HG03558 (cell line): ENCODE results near the gene SMIM22.
A peak's percentile ranks its signal among the peaks of the same experiment; 100 is the strongest.

Experiments used
- ATAC-seq: cut with Tn5 transposase; IDR thresholded peaks from one replicate; pipeline ENCODE4 v1.9.1; 2021; ENCODE audit warnings: moderate number of reproducible peaks; ENCODE audit not compliant: unreplicated experiment; ENCODE audit errors: extremely low read depth

Gene SMIM22

DNA sequence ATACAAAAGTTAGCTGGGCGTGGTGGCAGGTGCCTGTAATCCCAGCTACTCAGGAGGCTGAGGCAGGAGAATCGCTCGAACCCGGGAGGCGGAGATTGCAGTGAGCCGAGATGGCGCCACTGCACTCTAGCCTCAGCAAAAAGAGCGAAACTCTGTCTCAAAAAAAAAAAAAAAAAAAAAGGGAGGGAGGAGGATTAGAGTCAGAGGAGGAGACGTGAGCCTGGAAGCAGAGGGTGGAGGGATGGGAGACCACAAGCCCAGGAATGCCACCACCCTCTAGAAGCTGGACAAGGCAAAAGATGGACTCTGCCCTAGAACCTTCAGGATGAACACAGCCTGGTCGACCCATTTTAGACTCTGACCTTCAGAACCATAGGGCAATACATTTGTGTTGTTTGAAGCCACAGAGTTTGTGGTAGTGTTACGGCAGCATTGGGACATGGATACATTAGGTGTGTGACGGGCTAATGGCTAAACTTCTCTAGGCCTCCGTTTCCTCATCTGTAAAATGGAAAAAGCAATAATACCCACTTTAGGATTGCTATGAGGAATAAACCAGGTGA lies 2.1 kb upstream of the SMIM22 start:
- no peak for ATAC-seq

GRCh38 chr16:4795828-4796572 lies 831 bp downstream of the SMIM22 start:
- no peak for ATAC-seq

- ATAC-seq = no peak
Measured at GRCh38 chr16:4796982-4797804, 2.0 kb downstream of the SMIM22 start.

- no peak for ATAC-seq
Measured at GRCh38 chr16:4797805-4798252, 2.7 kb downstream of the SMIM22 start.

- ATAC-seq = no peak
Measured at GRCh38 chr16:4798456-4798855, 3.3 kb downstream of the SMIM22 start.

DNA sequence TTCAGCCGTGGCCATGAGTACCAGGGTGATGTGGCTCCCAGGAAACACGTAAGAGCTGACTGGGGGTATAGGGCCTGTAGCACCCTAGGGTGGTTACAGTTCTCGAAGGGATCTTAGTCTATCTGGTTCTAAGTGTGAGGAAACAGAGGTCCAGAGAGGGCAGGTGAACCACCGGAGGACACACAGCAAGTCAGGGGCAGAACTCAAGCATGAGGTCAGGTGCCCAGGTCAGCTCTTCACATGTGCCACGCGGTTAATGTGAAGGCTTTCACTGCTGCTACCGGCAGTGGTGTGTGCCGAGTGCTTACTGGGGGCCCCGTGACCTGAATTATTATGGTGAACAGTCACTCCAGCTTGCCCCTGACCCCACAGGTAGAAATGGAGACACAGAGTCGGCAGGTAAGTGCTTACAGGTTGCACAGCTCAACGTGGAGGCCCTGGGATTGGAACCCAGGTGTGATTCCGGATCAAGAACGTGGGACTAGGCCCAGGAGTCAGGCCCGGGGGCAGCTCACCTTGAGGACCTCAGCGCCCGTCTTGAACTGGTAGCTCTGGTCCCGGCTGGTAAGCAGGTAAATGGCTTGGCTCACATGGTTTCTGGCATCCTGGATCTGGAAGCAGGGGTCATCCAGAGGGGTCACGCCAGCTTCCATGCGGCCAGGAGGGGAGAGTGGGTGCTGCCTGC lies 4.1 kb downstream of the SMIM22 start:
- no peak for ATAC-seq

GRCh38 chr16:4800290-4801041 lies 5.3 kb downstream of the SMIM22 start:
- no peak for ATAC-seq

DNA sequence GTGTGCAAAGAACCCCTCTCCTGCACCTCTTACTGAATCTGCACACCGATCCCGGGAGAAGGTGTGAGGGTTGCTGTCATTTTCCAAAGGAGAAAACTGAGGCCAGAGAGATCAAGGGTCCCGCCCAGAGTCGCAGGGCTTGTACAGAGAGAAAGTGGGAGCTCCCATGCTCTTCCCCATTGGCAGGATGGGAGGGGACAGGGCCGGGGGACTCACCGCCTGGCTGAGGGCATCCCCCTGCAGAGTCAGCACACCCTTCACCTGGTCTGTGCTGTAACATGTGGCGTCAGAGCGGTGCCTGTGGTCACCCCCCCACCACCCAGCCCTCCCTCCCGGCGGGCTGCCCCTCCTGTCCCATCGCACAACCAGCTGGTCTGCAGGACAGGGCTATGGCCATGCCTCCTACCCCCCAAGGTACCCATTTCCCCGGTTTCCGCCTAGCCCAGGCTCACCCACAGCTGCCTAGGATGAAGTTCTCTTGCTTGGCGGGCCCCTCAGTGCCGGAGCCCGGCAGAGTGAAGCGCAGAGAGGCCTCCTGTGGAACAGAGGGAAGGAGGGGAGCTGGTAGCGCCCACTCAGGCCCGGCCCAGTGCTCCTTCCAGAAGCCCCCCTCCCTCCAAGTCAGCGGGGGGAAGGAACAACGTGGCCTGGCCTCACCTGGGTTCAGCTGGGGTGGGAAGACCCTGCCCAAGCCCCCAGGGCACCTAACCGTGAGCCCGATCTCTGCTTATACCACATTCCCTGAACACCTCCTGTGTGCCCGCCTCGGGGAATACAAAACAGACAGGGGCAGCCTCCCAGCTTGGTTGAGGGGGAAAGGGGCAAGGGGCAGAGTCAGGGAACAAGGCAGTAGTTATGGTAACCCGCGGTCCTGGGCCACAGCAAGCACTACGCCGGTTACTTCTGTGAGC lies 6.1 kb downstream of the SMIM22 start:
- no peak for ATAC-seq

- peak; percentile 25 for ATAC-seq
Measured at GRCh38 chr16:4801962-4802658, 6.9 kb downstream of the SMIM22 start, which contains the start of gene ROGDI. ROGDI (minus strand) TSS chr16:4802633; CDS start chr16:4802571, 62 bp downstream.

- peak; percentile 78 for ATAC-seq
Measured at GRCh38 chr16:4802659-4803287, 7.6 kb downstream of the SMIM22 start.

DNA sequence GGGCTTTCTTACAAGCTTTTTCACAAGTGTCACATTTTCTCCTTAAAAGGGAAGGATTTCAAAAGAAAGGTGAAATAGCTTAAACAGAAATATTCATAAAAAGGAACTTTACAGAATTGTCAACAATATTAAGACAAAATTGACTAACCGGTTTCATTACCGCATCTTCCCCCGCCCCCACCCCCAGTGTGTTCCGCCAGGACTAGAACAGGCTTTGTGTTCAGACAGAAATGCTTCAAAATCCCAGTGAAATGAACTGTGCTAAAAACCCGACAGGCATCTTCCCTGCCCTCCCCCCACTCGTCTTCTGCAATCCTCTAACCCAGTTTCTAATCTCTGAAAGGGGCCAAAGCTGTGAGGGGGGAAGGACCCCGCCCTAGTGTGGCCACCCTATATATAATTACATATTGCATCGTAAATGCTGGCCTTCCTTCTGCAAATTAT lies 8.3 kb downstream of the SMIM22 start:
- no peak for ATAC-seq

DNA sequence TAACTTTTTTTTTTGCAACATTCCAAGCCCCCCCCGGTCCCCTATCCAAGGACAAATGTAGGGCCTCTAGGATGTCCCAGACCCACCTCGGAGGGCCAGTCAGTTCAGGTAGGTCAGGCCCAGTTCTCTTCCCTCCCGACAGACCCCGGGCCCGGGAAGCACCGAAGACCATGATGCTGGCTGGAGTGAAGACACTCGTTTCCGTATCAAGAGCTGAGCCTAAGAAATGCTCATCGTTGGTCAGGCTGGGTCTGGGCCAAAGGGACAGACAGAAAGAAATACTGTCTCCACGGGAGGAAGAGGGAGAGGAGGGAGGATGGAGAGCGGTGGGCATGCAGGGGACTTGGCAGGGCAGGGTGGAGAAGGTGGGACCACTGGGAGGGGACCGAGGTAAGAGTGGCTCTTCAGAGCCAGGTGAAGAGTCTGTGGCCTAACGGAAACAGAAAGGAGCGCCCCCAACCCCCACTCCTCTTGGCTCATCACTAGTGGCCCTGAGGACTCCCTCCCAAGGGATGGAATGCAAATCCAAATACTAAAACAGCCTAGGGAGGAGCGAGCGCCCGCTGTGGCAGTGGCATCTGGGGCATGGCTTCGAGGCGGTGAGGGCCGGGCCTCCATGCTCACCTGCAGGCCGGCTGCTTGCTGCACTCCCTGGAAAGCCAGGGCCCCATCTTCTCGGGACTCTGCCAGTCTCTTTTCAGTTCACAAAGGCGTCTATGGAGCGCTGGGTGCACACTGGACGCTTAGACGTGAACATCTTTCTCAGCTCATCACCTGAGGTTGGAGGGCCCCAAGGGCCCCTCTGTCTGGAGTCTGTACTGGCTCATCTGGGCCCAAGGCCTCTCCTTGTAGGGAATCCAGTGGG lies 9.0 kb downstream of the SMIM22 start:
- ATAC-seq = no peak

GRCh38 chr16:4805231-4805630 lies 10.1 kb downstream of the SMIM22 start:
- ATAC-seq = no peak

GRCh38 chr16:4806280-4806679 lies 11.1 kb downstream of the SMIM22 start:
- ATAC-seq = no peak

GRCh38 chr16:4811242-4811641 lies 16.1 kb downstream of the SMIM22 start:
- ATAC-seq = no peak

DNA sequence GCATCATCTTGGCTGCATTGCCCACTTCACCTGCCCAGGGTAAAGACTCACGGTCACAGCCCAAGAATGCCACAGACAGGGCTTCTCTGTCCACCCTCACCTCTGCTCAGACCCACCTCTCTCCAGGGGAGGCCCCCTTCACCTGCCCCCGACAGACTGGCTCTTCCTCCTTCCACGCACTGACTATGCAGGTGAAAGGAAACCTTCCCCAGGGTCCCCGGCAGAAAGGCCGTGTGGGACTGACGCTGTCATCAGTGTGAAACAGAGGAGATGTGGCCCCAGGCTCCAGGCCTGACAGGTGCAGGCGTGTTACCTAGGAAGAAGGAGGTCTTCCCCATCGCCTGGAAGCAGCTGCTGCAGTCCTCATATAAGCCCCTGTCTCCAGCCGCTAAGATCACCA lies 16.6 kb downstream of the SMIM22 start:
- ATAC-seq = no peak
